Heart right ventricle (tissue), 16 donors: ENCODE data around the gene NR2C2. TPM values are rescaled to one million over a fixed set of nuclear protein-coding genes. Genes with fewer than 3 reads are reported as not detected.

Source experiments
- ATAC-seq, 8 donors: fragments of 200-7000 bp; cut with Tn5 transposase; one replicate each; pipeline ENCODE4 v1.9.1; 2020; ENCODE audit warnings: mild to moderate bottlenecking in 8 of 8, moderate library complexity in 8 of 8, moderate number of reproducible peaks in 1 of 8
- DNase-seq, 2 donors: peaks; one replicate each; pipeline ENCODE4 v3.0.0-alpha.2; 2020
- H3K27ac ChIP-seq, 10 donors: fragments of 200-600 bp; sonication (generic) in 2 of 10; one replicate each; pipeline versions ENCODE4 v1.5.0 to v1.8.0; 2020 to 2022; ENCODE audit warnings: mild to moderate bottlenecking in 3 of 10
- H3K27me3 ChIP-seq, 7 donors: fragments of 200-600 bp; one replicate each; pipeline ENCODE4 v1.8.0; 2021 to 2022; ENCODE audit warnings: mild to moderate bottlenecking in 2 of 7
- H3K36me3 ChIP-seq, 9 donors: fragments of 200-600 bp; sonication (generic) in 1 of 9; one replicate each; pipeline versions ENCODE4 v1.5.0 to v1.8.0; 2020 to 2022; ENCODE audit warnings: mild to moderate bottlenecking in 2 of 9
- H3K4me1 ChIP-seq, 9 donors: fragments of 200-600 bp; sonication (generic) in 1 of 9; one replicate each; pipeline versions ENCODE4 v1.5.0 to v1.8.0; 2020 to 2022; ENCODE audit warnings: mild to moderate bottlenecking in 4 of 9
- H3K4me3 ChIP-seq, 10 donors: fragments of 200-600 bp; sonication (generic) in 2 of 10; one replicate each; pipeline versions ENCODE4 v1.5.0 to v1.8.0; 2020 to 2022; ENCODE audit warnings: mild to moderate bottlenecking in 7 of 10, moderate library complexity in 2 of 10
- H3K9me3 ChIP-seq, 11 donors: fragments of 200-600 bp in 10 of 11; sonication (generic) in 2 of 11; one replicate each; pipeline versions ENCODE4 v1.5.0 to v1.8.0; 2013 to 2022; ENCODE audit warnings: mild to moderate bottlenecking in 2 of 11, control low read depth in 1 of 11, moderate library complexity in 1 of 11
- WGBS, 2 donors: extraction: QIAGEN DNeasy Blood & Tissue Kit; methylation state at CpG; one replicate each; pipeline ENCODE4 v1.1.7; 2013; ENCODE audit warnings: inconsistent platforms in 1 of 2; 5-methylcytosine and 5-hydroxymethylcytosine counted together
- intact Hi-C, 10 donors: fragments of 100-400 bp; cut with DNase I; formaldehyde crosslinking; loops; one replicate each; pipeline versions ENCODE4 v1.11.1 to v1.14.2; 2022
- polyA plus RNA-seq, 2 donors: library from polyadenylated mRNA; stranded (reverse); fragments of 200-250 nt; gene quantifications; one replicate each; pipeline ENCODE4 v1.2.3, GENCODE V29; 2013
- total RNA-seq, 10 donors: library from RNA; stranded (reverse); fragmentation: NEBNext Ultra II Directional in 3 of 10; extraction: Animal tissue kit (Norgen Biotek cat#: 25700) in 3 of 10; gene quantifications; one replicate each; pipeline versions ENCODE4 v1.2.1 to v1.2.4, GENCODE V29; 2021 to 2023
- TF ChIP-seq, protein P1 (sequence below), 9 donors: fragments of 200-600 bp; sonication (generic) in 2 of 9; IDR thresholded peaks; one replicate each; pipeline versions ENCODE4 v1.5.0 to v1.8.0; 2021 to 2022; ENCODE audit warnings: antibody characterized with exemption in 9 of 9, mild to moderate bottlenecking in 5 of 9, moderate library complexity in 1 of 9
- donor health status: Arrhythmogenic right ventricular cardiomyopathy.
- donor health status: ischemic (EF 13 %, LVEDD 7.1; RV severe dilation, severe dysfunction).
- donor health status: healthy with polysubstance abuse.
- donor health status: DM: no; HTN: yes; CAD: no.
- donor health status: DM: no; HTN: no; CAD: no.
- donor health status: ischemic (EF 25% LVEDD 6.9; RV normal size, moderate dysfunction).
- donor health status: ischemic (EF 25% LVEDD 5.7; RV mildly dilated, moderate dysfunction).
- donor health status: healthy.
- donor health status: DM: yes; HTN: yes; CAD: no.
- donor health status: Ischemic cardiomyopathy.
- donor health status: ischemic (EF 35%, LVEDD 5.7; RV mildly dilated, moderate dysfunction).
- donor health status: nonischemic (EF 11% LVEDD 7.7; RV severe dilation, severe dysfunction).
- donor health status: DM: yes; HTN: yes; CAD: no.
- donor health status: PGD.
- donor health status: ischemic (EF 29% LVEDD 5.4; RV normal size, mild dysfunction).
- donor health status: nonischemic (EF 23%, LVEDD 6.1; RV moderate dilation, normal function).

Gene NR2C2
- total and polyA plus RNA-seq, 12 donors: 6.5 to 33.8 (median 27.1) TPM

DNA sequence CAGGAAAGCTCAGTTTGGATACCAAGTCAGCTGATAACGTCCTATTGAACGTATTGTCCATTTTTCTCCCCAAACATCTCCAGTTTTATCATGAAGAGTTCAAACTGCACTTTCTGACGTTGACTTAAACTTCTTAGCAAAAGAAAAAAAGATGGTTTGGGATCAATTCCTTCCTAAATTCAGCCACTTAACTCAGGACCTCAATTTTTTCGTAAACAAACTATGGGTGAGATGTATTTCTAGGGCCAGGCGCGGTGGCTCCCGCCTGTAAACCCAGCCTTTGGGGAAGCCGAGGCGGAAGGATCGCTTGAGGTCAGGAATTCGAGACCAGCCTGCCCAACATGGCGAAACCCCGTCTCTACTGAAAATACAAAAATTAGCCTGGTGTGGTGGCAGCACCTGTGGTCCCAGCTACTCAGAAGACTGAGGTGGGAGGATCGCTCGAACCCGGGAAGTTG, 118.2 kb downstream of the NR2C2 start:
- peaks cover 0 to 19% (median 0%) of the 10 kb centered on the region in 9 donors for H3K36me3 ChIP-seq
- H3K27me3 ChIP-seq: no peaks in the 10 kb centered on the region
- H3K9me3 ChIP-seq: no peaks in the 10 kb centered on the region
- ATAC-seq (no peak), DNase-seq (no peak)
- peaks cover 6 to 24% (median 17%) of the 10 kb centered on the region in 9 donors for H3K4me1 ChIP-seq
- H3K27ac ChIP-seq: peak overlapping the region in 9 of 10 donors; percentile 69 to 91 (median 89)
- 47 to 49% methylated on average over 16 of the region's 16 CpGs for WGBS, 2 donors
- H3K4me3 ChIP-seq: peak overlapping the region; percentile 70 to 97 (median 82)
- intact Hi-C loops: loop anchor here in 4 of 10 donors (2.0 to 10.0 kb wide), 2 partner anchors 33 to 121 kb away; partner anchors contain the start of genes NR2C2 (in 3 of the 4) and RBSN (in 1 of the 4)
- TF ChIP-seq, protein P1, sequence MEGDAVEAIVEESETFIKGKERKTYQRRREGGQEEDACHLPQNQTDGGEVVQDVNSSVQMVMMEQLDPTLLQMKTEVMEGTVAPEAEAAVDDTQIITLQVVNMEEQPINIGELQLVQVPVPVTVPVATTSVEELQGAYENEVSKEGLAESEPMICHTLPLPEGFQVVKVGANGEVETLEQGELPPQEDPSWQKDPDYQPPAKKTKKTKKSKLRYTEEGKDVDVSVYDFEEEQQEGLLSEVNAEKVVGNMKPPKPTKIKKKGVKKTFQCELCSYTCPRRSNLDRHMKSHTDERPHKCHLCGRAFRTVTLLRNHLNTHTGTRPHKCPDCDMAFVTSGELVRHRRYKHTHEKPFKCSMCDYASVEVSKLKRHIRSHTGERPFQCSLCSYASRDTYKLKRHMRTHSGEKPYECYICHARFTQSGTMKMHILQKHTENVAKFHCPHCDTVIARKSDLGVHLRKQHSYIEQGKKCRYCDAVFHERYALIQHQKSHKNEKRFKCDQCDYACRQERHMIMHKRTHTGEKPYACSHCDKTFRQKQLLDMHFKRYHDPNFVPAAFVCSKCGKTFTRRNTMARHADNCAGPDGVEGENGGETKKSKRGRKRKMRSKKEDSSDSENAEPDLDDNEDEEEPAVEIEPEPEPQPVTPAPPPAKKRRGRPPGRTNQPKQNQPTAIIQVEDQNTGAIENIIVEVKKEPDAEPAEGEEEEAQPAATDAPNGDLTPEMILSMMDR (IDR thresholded peaks at IDR 0.05): no peak

- peaks cover 0 to 28% (median 0%) of the 10 kb centered on the region in 9 donors for H3K36me3 ChIP-seq
- intact Hi-C loops: loop anchor here in 3 of 10 donors (10.0 kb wide), 1 partner anchor 122 kb away; the partner anchor contains the start of gene NR2C2 (in 3 of the 3)
- TF ChIP-seq, protein P1 (IDR thresholded peaks at IDR 0.05): no peak
- DNase-seq: no peak
- H3K27me3 ChIP-seq: no peaks in the 10 kb centered on the region
- no peak for ATAC-seq
- H3K9me3 ChIP-seq: no peaks in the 10 kb centered on the region
- no peak overlapping the region for H3K27ac ChIP-seq
- WGBS, 2 donors: 95 to 97% methylated on average over 3 of the region's 3 CpGs
- peak overlapping the region in 1 of 10 donors; percentile 97 for H3K4me3 ChIP-seq
- H3K4me1 ChIP-seq: peaks cover 6 to 24% (median 17%) of the 10 kb centered on the region in 9 donors
These were observed 119.1 kb downstream of the NR2C2 start for GRCh38 chr3:15066467-15066866.

- ATAC-seq (no peak), DNase-seq (no peak)
- H3K27me3 ChIP-seq: no peaks in the 10 kb centered on the region
- 84 to 89% methylated on average over 1 of the region's 1 CpG for WGBS, 2 donors
- H3K9me3 ChIP-seq: no peaks in the 10 kb centered on the region
- intact Hi-C loops: loop anchor here in 3 of 10 donors (10.0 kb wide), 1 partner anchor 125 kb away; the partner anchor contains the start of gene NR2C2 (in 3 of the 3)
- peaks cover 0 to 58% (median 22%) of the 10 kb centered on the region in 9 donors for H3K36me3 ChIP-seq
- H3K27ac ChIP-seq: no peak overlapping the region
- TF ChIP-seq, protein P1 (IDR thresholded peaks at IDR 0.05): no peak
- peaks cover 0 to 8% (median under 1%) of the 10 kb centered on the region in 9 donors for H3K4me1 ChIP-seq
- no peak overlapping the region for H3K4me3 ChIP-seq
These were observed 122.1 kb downstream of the NR2C2 start for GRCh38 chr3:15069441-15069840.

GRCh38 chr3:15071699-15072098, 124.3 kb downstream of the NR2C2 start:
- no peak overlapping the region for H3K27ac ChIP-seq
- 95% methylated on average over 2 of the region's 2 CpGs for WGBS, 2 donors
- intact Hi-C loops: no loop called here
- ATAC-seq: no peak
- peaks cover 0 to 3% (median 0%) of the 10 kb centered on the region in 9 donors for H3K4me1 ChIP-seq
- H3K9me3 ChIP-seq: no peaks in the 10 kb centered on the region
- DNase-seq: no peak
- TF ChIP-seq, protein P1 (IDR thresholded peaks at IDR 0.05): no peak
- no peaks in the 10 kb centered on the region for H3K27me3 ChIP-seq
- no peak overlapping the region for H3K4me3 ChIP-seq
- peaks cover 0 to 81% (median 43%) of the 10 kb centered on the region in 9 donors for H3K36me3 ChIP-seq
